Mesenteric fat pad (tissue), 1 donor: Measurements from ENCODE around the gene TET2. TPM values are rescaled to one million over a fixed set of nuclear protein-coding genes. Genes with fewer than 3 reads are reported as not detected.

Experiments
- DNase-seq: peaks from one replicate; pipeline ENCODE4 v3.0.0-alpha.2; 2020; ENCODE audit warnings: low spot score
- total RNA-seq: library from RNA; stranded (reverse); fragmentation: NEBNext Ultra II Directional; extraction: Animal tissue kit (Norgen Biotek cat#: 25700); gene quantifications from one replicate; pipeline ENCODE4 v1.2.1, GENCODE V29; 2021
- donor health status: DM: yes; HTN: yes; CAD: no.

Gene TET2
- total RNA-seq, 1 donor from 2014 or later: 23.9 TPM

DNA sequence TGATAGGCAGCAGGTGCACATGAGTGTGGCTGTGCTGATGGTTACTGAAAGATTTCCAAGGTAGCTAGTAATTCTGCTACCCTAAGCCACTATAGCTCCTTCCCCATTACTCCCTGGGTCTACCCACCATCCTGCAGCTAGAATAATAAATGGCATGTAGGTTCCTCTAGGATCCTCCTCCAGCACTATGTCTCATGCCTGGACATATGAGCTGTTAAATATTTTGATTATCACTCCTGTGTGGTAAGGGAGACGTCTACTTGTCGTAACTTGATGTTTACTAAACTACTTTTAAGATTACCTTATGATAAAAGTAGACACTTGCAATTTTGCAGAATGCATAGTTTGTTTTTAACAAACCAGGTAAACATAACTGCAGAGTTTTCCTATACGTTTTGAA is 35.5 kb downstream of the TET2 start:
- no peak for DNase-seq

DNA sequence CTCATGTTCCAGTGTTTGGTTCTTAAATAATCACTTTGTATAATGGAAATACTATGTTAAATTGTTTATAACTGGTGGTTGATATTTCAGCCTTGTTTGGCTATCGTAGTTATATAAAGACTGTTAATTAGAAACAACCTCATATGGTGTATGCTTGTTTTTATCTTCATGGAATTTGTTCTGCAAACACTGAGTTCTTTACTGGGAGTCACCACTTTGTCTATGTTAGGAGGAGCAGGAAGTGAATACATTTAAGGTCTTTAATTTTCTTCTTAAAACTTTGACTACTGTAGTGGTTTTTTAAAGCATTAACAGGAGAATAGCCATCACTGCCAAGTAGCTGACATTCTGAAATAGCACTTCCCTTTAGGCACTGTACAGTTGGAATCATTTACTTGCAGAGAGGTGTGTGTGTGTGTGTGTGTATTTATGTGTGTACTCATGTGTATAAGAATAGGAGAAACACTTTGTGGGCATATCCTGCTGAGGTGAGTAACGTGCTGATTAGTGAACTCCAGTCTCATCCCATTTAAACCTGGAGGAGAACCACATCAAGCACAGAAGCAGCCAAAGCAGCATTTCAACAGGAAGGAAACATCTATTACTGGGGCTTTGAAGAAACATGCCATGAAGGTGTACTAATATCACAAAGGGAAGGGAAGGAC is 37.8 kb downstream of the TET2 start:
- no peak for DNase-seq

DNA sequence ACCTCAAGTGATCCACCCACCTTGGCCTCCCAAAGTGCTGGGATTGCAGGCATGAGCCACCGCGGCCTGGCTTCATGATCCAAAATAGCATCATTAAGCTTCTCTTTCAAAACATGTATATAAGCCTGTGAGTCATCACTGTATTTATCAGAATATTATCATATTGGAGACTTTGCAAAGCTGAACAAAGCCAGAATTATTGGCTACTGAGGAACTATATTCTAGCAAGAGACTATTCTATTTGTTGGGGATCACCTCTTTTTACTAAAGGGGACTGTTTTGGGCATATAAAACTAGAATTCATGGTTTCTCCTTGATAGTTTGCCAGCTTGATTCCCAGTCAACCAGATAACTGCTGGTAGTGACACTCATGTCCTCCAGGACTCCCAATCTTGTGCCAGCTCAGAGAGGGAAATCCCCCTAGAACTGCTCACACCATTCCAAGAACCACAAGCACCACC is 40.1 kb downstream of the TET2 start:
- no peak for DNase-seq

DNA sequence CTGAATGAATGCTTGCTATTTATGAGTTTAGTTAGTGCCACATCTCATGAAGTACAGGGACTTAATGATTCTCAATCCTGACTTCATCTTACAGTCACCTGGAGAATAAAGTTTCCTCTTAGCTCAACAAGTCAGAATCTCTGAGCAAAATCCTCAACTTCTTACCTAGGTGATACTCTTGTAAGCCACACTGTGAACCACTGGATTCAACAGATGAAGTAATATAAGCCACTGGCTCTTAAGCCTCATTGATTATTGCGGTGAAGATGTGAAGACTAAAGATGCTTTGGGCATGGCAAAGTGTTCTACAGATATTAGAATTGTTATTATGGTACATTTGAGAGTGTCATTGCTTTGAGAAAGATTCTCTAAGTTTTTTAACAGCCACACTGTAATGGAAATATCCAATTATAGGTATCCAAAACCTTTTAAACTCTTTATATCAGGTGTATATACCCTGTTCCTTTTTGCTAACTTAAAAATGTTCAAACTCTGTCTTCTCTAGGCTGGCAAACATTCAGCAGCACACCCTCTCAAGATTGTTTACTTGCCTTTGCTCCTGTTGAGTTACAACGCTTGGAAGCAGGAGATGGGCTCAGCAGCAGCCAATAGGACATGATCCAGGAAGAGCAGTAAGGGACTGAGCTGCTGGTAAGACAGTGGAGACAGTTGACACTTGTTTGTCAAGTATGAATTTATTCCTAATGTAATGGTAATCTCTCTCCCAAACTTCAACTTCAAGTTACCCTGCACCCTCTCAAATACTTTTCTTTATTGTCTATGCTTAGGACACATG is 43.4 kb downstream of the TET2 start:
- no peak for DNase-seq

DNA sequence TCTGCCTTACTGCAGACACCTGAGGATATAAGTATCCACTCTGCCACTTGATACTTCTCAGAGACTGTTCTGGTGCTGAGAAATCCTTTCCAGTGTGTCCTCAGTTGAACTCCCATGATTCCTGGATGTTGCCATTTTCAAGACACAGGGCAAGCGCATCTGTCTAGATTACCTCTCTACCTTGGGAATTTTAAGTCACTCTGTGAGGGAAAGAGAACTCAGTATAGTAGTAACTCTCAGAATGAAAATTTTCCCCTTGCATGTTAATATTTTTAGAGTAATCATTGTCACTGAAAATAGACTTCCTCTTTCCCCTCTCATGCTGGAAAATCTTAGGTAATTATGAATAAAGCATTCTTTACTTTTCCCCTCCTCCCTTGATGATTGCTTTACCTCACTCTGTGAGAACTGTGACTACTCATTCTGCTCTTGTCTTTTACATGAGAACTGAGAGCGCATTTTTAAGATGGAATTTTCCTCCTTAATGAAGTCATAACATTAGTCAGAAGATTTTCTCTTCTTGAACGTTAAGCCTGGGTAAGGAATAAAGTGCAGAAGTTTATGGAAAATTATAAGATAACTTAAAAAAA is 45.0 kb downstream of the TET2 start:
- no peak for DNase-seq

DNA sequence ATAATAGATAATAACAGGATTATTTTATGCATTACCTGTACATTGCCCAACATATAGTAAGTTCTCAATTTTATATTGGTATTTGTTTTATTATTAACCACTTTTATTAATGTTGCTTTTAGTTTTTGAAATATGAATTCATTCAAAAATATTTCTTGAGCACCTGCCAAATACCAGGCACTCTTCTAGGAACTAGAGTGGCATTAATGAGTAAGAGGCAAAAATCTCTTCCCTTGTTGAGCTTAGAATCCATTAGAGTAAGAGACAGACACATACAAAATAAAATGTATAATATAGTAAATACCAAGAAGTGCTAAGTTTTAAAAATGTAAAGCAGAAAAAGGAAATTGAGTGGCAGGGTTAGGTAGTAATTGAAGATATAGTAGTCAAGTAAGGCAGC is 45.8 kb downstream of the TET2 start:
- DNase-seq: no peak

DNA sequence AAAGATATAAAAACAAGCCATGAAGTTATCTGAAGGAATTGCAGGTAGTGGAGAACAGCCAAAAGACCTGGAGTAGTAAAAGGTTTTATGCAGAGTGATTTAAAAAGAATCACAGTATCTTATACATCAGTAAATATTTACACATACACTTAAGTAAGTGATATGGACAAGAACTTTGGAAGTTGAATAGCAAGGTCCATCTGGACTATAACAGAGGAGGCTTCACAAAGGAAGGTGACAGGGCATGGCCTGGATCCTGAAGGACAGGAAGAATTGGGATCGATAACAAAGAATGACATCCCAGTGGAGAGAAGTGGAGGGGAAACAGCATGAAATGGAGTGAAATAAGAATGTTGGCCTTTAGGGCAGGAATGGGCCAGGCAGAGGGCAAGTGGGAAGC is 46.2 kb downstream of the TET2 start:
- no peak for DNase-seq

DNA sequence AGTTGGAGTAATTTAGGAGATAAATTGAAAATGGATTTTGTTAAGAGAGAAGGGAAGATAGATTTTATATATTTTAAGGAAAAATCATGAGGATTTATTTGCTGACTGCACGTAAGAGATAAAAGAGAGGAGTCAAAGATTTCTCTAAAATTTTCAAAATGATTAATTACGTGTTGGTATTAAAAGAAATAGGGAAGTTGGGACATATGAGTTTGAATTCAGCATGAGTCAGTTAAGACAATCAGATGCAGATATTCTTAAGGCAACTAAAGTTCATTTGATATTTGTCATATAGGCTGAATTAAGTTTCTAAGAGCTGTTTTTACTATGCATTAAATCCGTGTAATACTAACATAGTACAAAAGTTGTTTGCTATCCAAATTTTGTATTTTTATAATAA is 46.9 kb downstream of the TET2 start:
- no peak for DNase-seq

DNA sequence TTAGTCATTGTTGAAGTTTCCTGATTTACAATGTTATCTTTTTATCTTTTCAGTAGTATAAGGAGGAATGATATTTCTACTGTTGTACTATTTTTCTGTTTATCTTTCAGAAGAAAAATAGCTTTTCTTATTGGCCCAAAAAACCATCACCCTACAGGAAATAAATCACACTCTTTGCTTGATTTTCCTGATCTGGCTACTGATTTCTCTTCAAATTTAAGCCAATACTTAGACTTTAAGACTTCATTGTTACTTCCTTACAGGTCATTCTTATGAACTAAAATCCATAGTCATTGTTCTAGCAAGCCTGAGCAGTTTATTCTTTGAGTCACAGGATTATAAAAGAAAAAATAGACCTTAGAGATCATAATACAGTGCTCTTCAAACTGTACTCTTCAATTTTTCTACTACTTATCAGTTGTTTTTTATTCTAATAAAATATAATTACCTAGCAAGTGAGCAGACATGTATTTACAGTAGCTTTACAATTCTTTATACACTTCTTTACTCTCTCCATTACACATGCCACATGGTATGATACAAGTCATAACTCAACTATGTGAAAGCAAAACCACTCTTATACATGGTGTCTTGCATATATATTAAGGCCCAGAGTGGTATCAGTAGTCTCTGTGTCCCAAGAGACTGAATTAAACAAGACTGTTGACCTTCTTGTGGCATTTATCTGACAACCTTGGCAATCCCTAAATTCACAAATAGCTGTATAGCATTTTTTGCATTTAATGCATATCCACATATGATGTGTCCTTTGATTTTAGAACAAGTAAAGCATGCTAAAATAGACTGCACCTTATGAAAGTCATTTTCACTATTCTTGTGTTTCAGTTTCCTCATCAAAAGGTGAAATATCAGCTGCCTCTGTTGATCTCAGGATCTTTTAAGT is 47.9 kb downstream of the TET2 start:
- no peak for DNase-seq

DNA sequence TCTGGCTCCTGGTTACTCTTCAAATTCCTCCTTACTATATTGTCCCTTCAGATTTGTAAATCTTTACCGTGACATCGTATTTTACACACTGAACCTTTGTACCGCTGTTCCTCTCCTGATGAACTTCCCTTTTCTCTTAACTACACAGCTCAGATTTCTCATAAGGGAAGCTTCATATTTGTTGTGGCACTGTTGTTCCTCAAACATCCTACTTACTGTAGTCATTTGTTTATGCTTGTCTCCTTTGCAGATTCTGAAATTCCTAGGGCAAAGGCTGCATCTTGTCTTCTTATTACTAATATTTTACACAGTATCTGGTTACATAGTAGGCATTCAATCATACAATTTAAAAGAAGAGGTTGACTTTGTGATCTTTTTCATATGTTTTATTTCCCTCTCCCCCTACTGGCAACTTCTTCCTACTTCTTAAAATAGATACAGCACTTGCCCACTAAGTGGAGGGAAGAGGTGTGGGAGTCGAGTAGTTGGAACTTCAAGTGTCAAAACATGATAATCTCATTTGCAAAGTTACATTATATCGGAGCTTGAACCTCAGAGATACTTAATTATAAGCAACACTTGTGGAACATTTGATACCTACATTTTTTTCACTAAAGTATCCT is 50.0 kb downstream of the TET2 start:
- no peak for DNase-seq

DNA sequence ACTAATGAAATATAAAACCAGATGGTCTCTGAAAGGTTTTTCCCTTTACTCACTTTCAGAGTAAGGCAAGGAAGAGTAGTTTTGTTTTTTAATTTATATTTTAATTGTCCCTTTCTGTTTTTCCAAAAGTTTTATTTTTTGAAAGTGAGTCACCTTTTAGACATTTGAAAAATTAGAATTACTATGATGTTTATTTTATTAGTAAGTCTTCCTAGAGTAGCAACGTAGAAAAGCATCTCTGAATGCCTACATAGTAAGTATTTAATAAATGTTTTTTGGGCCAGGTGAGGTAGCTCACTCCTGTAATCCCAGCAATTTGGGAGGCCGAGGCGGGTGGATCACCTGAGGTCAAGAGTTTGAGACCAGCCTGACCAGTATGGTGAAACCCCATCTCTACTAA is 51.1 kb downstream of the TET2 start:
- no peak for DNase-seq

DNA sequence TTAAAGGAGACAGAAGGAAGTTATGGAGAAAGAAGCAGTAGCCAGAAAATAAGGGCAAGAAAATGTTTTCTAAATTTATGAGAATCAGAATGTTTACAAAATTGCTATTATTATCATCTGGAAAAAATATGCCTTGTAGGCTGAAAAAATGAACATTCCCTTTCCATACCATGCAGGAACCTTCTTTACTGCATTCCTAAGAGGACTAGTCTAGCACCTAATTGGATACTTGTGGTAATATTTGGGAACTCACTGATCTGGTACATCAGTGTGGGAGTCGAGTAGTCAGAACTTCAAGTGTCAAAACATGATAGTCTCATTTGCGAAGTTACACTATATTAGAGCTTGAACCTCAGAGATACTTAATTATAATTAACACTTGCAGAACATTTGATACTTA is 51.9 kb downstream of the TET2 start:
- no peak for DNase-seq

DNA sequence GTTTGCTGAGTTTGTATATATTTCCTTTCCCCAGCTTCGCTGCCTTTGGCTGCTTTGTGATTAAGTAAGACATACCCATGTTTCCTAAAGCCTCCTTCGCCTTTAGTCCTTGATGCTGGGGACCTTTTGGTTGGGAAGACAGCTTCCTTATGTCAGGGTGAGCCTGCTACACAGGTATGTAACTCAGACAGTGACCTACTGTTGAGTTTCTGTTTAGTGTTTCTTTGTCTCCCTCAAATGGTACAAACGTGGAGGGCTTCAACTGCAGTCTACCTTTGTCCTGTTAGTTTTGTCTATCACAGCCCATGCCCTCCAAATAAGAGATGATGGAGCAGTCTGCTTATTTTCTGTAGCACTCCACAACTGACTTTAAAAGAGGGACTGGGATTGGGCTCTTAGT is 59.5 kb downstream of the TET2 start:
- no peak for DNase-seq

DNA sequence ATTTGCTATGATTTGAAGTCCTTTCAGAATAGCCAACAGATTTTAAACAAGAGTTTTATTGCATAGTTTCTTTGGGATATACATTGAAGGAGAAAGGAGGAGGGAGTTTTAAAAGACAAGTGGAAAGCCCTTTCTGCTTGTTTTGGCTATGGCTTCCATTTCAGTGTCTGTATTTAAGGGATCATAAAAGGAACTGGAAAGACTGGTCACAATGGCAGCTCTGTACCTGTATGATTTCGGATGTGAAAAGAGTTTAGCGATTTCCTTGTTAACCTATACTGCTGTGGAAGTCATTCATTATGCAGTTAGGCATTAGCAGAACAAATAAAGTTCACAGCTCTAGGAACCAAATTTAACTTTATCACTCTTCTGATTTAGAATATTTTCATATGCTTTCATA is 60.7 kb downstream of the TET2 start:
- DNase-seq: no peak

DNA sequence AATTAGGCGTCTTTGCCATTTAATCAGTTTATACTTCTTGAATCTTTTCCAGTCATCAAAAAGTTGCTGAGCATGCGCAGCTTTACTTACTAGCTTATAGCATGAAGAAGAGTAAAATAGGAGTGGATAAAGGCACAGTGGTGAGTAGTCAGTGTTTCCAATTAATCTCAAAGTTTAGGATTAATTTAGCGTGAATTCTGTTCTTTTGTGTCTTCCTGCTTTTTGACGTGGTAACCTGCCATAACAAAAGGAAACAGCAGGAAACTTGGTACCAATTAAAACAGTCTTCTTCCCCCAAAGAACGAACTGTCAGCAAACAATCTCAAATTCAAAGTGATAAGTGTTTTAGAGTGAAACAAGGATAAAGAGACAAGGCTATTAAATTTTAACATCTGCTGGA is 61.9 kb downstream of the TET2 start:
- no peak for DNase-seq

DNA sequence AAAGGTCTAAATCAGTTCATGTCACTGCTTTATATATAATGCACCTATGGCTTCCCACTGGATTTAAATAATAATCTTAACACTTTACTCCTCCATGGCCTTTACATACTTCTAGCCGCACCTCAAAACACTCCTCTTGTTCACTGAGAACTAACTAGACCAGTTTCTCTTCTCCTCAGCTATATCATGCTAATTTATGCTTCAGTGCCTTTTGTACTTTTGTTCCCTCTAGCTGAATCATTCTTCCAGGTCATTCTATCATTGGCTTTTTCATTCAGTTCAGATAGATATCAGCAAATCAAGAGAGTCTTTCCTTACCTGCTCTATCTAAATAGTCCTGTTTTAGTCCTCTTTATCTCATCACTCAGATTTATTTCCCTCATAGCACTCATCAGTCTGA is 64.2 kb downstream of the TET2 start:
- no peak for DNase-seq

DNA sequence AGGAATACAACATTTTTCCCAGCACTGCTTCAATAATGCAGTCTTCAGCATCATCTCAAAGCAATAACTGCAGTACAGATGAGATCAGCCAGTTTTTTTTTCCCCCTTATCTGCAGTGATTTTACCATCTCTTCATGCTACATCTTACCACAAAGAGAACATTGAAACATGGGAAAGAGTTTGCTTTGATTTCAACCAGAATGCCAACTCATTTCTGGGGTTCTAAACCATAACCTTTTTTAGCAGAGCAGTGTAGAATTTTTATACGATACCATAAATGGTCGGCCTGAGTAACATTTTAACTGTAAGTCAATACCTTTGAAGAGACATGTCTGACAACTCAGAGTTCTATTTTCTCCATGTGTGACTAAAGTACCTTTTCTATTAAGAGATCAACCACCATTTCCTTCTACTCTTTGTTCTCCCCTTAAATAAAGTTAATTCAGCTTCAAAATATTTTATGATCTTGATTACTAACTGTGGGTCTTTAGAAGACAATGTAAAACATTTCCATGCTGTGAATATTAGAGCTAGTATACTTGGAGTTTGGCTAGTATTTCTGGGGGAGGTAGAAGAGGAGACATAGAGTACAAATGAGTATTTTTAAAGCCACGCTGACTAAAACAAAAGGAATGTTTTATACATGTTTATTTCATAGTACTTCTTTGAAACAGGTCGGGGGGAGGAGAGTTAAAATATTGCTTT is 69.1 kb downstream of the TET2 start:
- DNase-seq: no peak

DNA sequence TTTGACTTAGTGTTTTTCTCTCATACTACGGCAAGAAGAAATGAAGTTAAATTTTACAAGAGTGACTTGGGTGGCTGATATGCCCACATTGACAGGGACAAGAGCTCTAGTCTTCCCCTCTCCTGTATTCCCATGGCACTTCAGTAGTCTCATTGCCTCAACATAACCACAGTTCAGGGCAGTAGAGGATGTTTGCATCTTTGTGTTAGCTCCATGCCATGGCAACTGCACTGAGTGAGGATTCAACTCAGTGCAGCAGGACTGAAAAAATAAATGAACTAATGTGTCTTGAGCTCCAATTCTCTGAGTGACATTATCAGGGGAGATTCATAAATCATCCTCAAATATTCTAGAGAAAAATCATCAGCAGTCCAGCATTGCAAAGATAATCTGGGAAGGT is 78.8 kb downstream of the TET2 start:
- no peak for DNase-seq

DNA sequence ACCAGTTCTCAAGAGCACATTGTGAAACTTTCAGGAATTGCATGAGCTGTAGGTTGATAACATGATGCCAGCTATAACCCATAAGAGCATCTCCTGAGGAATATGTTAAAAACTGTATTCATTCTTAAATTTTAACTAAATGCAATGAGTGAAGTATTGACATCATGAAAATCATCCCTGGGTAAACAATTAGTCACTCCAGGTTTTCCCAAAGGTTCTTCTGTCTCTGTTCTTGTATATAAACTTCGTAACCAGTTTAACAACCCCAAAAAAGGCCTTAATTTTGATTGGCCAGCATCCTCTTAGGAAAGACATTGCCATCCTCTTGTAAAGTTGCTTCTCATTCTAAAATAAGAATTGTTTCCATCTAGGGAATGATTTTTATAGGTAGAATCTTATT is 80.4 kb downstream of the TET2 start:
- no peak for DNase-seq

DNA sequence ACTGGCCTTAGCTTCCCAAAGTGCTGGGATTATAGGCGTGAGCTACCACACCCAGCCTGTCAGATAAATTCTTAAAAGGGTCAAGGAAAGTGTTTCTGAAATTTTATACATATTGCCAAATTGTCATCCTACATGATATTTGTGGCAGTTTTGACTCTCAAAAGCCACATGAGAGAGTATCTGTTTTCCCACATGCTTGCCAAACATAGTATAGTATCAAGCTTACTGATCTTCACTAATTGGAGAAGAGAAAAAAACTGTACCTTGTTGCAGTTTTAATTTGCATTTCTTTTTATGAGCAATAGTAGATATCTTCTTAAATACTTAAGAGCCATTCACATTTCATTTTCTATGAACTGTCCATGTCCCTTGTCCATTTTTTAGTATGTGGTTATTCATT is 83.6 kb downstream of the TET2 start:
- DNase-seq: no peak

DNA sequence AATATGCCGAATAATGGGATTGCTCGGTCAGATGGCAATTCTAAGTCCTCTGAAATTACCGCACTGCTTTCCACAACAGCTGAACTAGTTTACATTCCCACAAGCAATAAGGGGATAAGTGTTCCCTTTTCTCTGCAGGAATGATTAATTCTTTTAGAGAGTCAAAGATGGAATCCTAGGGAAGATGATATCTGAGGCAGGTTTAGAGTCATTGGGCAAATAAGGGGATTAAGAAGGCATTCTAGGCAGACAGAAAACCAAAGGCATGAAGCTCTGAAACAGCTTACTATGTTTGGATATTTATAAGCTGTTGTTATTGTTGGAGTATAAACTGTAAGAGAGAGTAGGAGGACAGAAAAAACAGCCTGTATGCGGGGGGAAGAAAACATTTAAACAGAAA is 85.7 kb downstream of the TET2 start:
- no peak for DNase-seq
